K562 (cell line): ENCODE data around the gene HIVEP3. TPM values are rescaled to one million over a fixed set of nuclear protein-coding genes. Genes with fewer than 3 reads are reported as not detected.

Source experiments
- ATAC-seq: fragments of 200-7000 bp; cut with Tn5 transposase; 3 replicates; pipeline ENCODE4 v1.9.1; 2020; ENCODE audit warnings: moderate library complexity
- BruUV-seq: library from RNA; stranded (reverse); fragments of 400-500 nt; replicated peaks from 2 replicates; lab custom pipeline; 2021; lab: Mats Ljungman, UMichigan
- CTCF ChIA-PET: fragments of 300-600 bp; formaldehyde crosslinking; extraction: SDS; loops from one replicate; lab custom pipeline; 2021; ENCODE audit warnings: low intra/inter-chr PET ratio; lab: Yijun Ruan, JAX
- POLR2A ChIA-PET: fragments of 300-600, 350-650 bp; sonication (Branson Sonifier 250); formaldehyde crosslinking; extraction: SDS; loops from one replicate; lab custom pipeline; 2021; ENCODE audit warnings: antibody characterized with exemption, inconsistent platforms; lab: Yijun Ruan, JAX
- DNase-seq, 4 experiments: peaks; one replicate each; pipeline versions ENCODE4 v3.0.0 to v3.0.0-alpha.2; 2011 to 2018; ENCODE audit warnings: low spot score in 3 of 4, mixed read lengths in 3 of 4; ENCODE audit errors: extremely low read depth in 1 of 4
- FAIRE-seq: peaks from 2 replicates; lab custom pipeline; 2011; peaks lifted over from hg19 to GRCh38; lab: Jason Lieb, UNC
- H2AFZ ChIP-seq: 2 replicates; pipeline ENCODE4 v1.6.0; 2011; ENCODE audit warnings: low read depth, low read length, control low read depth, inconsistent platforms
- H3K27ac ChIP-seq: fragments of 200-600 bp; 3 replicates; pipeline ENCODE4 v1.8.0; 2011; ENCODE audit warnings: low read depth, mild to moderate bottlenecking, control low read depth, inconsistent platforms, low read length, moderate library complexity, mixed read lengths; ENCODE audit errors: extremely low read depth
- H3K27me3 ChIP-seq, 2 experiments: fragments of 300-600 bp in 1 of 2; 2 replicates in 1 of 2; 3 replicates in 1 of 2; pipeline versions ENCODE4 v1.6.0 to v1.8.0; 2011; ENCODE audit warnings: inconsistent platforms in 2 of 2, low read length in 2 of 2, mild to moderate bottlenecking in 1 of 2, mixed read lengths in 1 of 2, moderate library complexity in 1 of 2; ENCODE audit not compliant: control insufficient read depth in 2 of 2, insufficient read depth in 2 of 2
- H3K36me3 ChIP-seq: fragments of 300-600 bp; 3 replicates; pipeline ENCODE4 v1.8.0; 2011; ENCODE audit warnings: mild to moderate bottlenecking, low read length, inconsistent platforms; ENCODE audit not compliant: control insufficient read depth, insufficient read depth
- H3K4me1 ChIP-seq, 2 experiments: fragments of 200-600 bp in 1 of 2; replicated peaks in 1 of 2; 2 replicates in 1 of 2; 3 replicates in 1 of 2; pipeline versions ENCODE4 v1.5.1 to v1.8.0; 2011; ENCODE audit warnings: inconsistent platforms in 2 of 2, low read length in 2 of 2, mild to moderate bottlenecking in 1 of 2, mixed read lengths in 1 of 2, moderate library complexity in 1 of 2; ENCODE audit not compliant: control insufficient read depth in 2 of 2, insufficient read depth in 2 of 2
- H3K4me2 ChIP-seq: 2 replicates; pipeline ENCODE4 v1.6.1; 2011; ENCODE audit warnings: low read length, control low read depth, inconsistent platforms, mixed read lengths; ENCODE audit not compliant: insufficient read depth
- H3K4me3 ChIP-seq: fragments of 200-600 bp; sonication (generic), shearing (Covaris generic); 2 replicates; pipeline ENCODE4 v1.5.1; 2016; ENCODE audit warnings: control low read depth, inconsistent platforms
- H3K79me2 ChIP-seq: fragments of 200-600 bp; 3 replicates; pipeline ENCODE4 v1.8.0; 2011; ENCODE audit warnings: low read length, inconsistent platforms; ENCODE audit not compliant: control insufficient read depth, insufficient read depth
- H3K9ac ChIP-seq, 2 experiments: 2 replicates each; pipeline versions ENCODE4 v1.6.0 to v1.6.1; 2011; ENCODE audit warnings: low read depth in 2 of 2, low read length in 2 of 2, control low read depth in 1 of 2, inconsistent platforms in 1 of 2, mild to moderate bottlenecking in 1 of 2, mixed read lengths in 1 of 2; ENCODE audit not compliant: insufficient read depth in 1 of 2
- H3K9me1 ChIP-seq: one replicate; pipeline ENCODE4 v1.6.0; 2011; ENCODE audit warnings: inconsistent platforms, mild to moderate bottlenecking, low read length, moderate library complexity; ENCODE audit not compliant: control insufficient read depth, insufficient read depth
- H3K9me3 ChIP-seq: replicated peaks from 2 replicates; pipeline ENCODE4 v1.5.1; 2011; ENCODE audit warnings: low read depth, low read length, inconsistent platforms; ENCODE audit not compliant: control insufficient read depth, insufficient read depth
- H4K20me1 ChIP-seq: replicated peaks from 2 replicates; pipeline ENCODE4 v1.6.1; 2011; ENCODE audit warnings: low read length, inconsistent platforms, mixed read lengths; ENCODE audit not compliant: control insufficient read depth, insufficient read depth
- ID3 ChIP-seq, 2 experiments: fragments of 250-450 bp in 1 of 2; fragments of 450-650 bp in 1 of 2; sonication (Bioruptor Pico) in 1 of 2; IDR thresholded peaks; 2 replicates each; pipeline versions ENCODE4 v1.6.1 to v1.8.0; 2016 to 2021; ENCODE audit warnings: mild to moderate bottlenecking in 2 of 2, moderate library complexity in 2 of 2, missing compliant biosample characterization in 1 of 2, missing genetic modification characterization in 1 of 2
- MIER1 ChIP-seq: fragments of 450-650 bp; IDR thresholded peaks from 2 replicates; pipeline ENCODE4 v1.6.1; 2016; ENCODE audit warnings: antibody characterized with exemption, mild to moderate bottlenecking, low read depth
- TARDBP ChIP-seq: fragments of 450-650 bp; IDR thresholded peaks from 2 replicates; pipeline ENCODE4 v1.6.1; 2016
- TRIM25 ChIP-seq: fragments of 450-650 bp; IDR thresholded peaks from 2 replicates; pipeline ENCODE4 v1.7.0; 2016; ENCODE audit warnings: borderline replicate concordance
- ZBTB43 ChIP-seq: sonication (generic); formaldehyde crosslinking; IDR thresholded peaks from 2 replicates; pipeline ENCODE4 v1.8.0; 2023; ENCODE audit warnings: mild to moderate bottlenecking, missing genetic modification reagents
- ZNF431 ChIP-seq: sonication (generic); formaldehyde crosslinking; IDR thresholded peaks from 2 replicates; pipeline ENCODE4 v1.8.0; 2022; ENCODE audit warnings: mild to moderate bottlenecking, missing genetic modification reagents
- ZNF507 ChIP-seq: conservative IDR thresholded peaks from 2 replicates; pipeline ENCODE4 v1.6.1; 2017; ENCODE audit warnings: missing genetic modification characterization, missing compliant biosample characterization
- ZNF830 ChIP-seq: fragments of 250-450 bp; sonication (Bioruptor Pico); IDR thresholded peaks from 2 replicates; pipeline ENCODE4 v1.5.0; 2021; ENCODE audit warnings: mild to moderate bottlenecking
- WGBS: fragments of 100-300 bp; shearing (Covaris generic); methylation state at CpG from one replicate; pipeline ENCODE4 v1.1.6; 2016; ENCODE audit warnings: low coverage, mixed read lengths; ENCODE audit not compliant: insufficient coverage; ENCODE audit errors: missing lambda C conversion rate; 5-methylcytosine and 5-hydroxymethylcytosine counted together
- in situ Hi-C: fragments of 300-500 bp; cut with MboI; formaldehyde crosslinking; loops from 4 replicates; pipeline ENCODE4 v1.15.0; 2018; ENCODE audit warnings: inconsistent platforms, mixed read lengths
- intact Hi-C: fragments of 100-400 bp; cut with micrococcal nuclease; formaldehyde crosslinking; loops from 2 replicates; pipeline ENCODE4 v1.14.2; 2022
- polyA plus RNA-seq, 8 experiments: library from polyadenylated mRNA; depleted of rRNA in 4 of 8; stranded (reverse) in 5 of 8; unstranded in 3 of 8; fragments of >200 nt; fragmentation: Nextera tagmentation in 2 of 8; fragmentation: Illumina TruSeq in 1 of 8; extraction: Ambion mirVana in 2 of 8; extraction: Trizol in 1 of 8; gene quantifications; 2 replicates each; pipeline versions ENCODE4 v1.2.1 to v1.2.3, GENCODE V29; 2011 to 2014; ENCODE audit warnings: inconsistent platforms in 1 of 8, missing spikeins in 1 of 8
- total RNA-seq, 7 experiments: library from RNA; depleted of rRNA in 6 of 7; stranded (reverse); fragments of >200 nt in 6 of 7; fragmentation: Illumina TruSeq in 2 of 7; extraction: Trizol in 2 of 7; gene quantifications; 2 replicates each; pipeline versions ENCODE4 v1.2.1 to v1.2.3, GENCODE V29; 2011 to 2021; ENCODE audit warnings: low replicate concordance in 1 of 7
- TF ChIP-seq, protein P1 (sequence below): fragments of 450-650 bp; IDR thresholded peaks from 2 replicates; pipeline ENCODE4 v1.6.1; 2016; ENCODE audit warnings: low read depth

Gene HIVEP3
- total and polyA plus RNA-seq, 9 of the 15 experiments (the other 6 are each of a cell fraction or from before 2014, with no cell fraction given) = 0.09 to 0.58 (median 0.34) TPM; not detected in 1

DNA sequence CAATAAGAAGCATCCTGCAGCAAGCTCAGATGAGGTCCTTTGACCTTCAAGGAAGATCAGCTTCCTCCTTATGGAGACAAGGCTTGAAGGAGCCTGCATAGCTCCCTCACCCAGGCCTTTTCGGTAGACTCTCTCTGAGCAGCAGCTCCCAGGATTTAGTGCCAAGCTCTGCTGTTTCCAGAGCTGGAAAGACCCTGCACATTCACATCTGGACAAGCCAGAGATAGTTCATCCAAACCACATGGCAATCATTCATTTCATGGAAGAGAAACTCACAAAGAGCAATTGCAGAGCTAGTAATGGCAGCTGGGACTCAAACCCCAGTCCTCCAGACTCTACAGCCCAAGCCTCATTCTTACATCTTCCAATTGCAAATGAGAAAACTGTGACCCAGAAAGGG is 357.8 kb downstream of the HIVEP3 start:
- BruUV-seq = no TSS peak
- Histone ChIP-seq H2AFZ (no peak overlapping the region), H3K36me3 (no peaks in the 10 kb centered on the region), H4K20me1 (no peaks in the 10 kb centered on the region), H3K9me1 (no peaks in the 10 kb centered on the region), H3K4me1 (no peaks in the 10 kb centered on the region), H3K27me3 (peaks cover 9 to 32% of the 10 kb centered on the region in 2 experiments; a peak in 4 of 5 replicates), H3K79me2 (no peaks in the 10 kb centered on the region), H3K9me3 (no peaks in the 10 kb centered on the region), H3K27ac (no peak overlapping the region), H3K9ac (no peak overlapping the region; a peak in 1 of 4 replicates), H3K4me2 (no peak overlapping the region), H3K4me3 (no peak overlapping the region)
- TF ChIP-seq TARDBP = no peak
- no peak for TF ChIP-seq ZNF830 (CRISPR knock-in tag)
- no peak for TF ChIP-seq TRIM25
- no peak for TF ChIP-seq ZNF431
- TF ChIP-seq MIER1 = no peak
- no peak for TF ChIP-seq ID3 (CRISPR knock-in tag; IDR thresholded peaks at IDR 0.05)
- TF ChIP-seq ID3 (tag; IDR thresholded peaks at IDR 0.05) = no peak
- no peak for TF ChIP-seq ZNF507 (tag)
- no peak for TF ChIP-seq ZBTB43 (CRISPR knock-in tag)
- TF ChIP-seq, protein P1, sequence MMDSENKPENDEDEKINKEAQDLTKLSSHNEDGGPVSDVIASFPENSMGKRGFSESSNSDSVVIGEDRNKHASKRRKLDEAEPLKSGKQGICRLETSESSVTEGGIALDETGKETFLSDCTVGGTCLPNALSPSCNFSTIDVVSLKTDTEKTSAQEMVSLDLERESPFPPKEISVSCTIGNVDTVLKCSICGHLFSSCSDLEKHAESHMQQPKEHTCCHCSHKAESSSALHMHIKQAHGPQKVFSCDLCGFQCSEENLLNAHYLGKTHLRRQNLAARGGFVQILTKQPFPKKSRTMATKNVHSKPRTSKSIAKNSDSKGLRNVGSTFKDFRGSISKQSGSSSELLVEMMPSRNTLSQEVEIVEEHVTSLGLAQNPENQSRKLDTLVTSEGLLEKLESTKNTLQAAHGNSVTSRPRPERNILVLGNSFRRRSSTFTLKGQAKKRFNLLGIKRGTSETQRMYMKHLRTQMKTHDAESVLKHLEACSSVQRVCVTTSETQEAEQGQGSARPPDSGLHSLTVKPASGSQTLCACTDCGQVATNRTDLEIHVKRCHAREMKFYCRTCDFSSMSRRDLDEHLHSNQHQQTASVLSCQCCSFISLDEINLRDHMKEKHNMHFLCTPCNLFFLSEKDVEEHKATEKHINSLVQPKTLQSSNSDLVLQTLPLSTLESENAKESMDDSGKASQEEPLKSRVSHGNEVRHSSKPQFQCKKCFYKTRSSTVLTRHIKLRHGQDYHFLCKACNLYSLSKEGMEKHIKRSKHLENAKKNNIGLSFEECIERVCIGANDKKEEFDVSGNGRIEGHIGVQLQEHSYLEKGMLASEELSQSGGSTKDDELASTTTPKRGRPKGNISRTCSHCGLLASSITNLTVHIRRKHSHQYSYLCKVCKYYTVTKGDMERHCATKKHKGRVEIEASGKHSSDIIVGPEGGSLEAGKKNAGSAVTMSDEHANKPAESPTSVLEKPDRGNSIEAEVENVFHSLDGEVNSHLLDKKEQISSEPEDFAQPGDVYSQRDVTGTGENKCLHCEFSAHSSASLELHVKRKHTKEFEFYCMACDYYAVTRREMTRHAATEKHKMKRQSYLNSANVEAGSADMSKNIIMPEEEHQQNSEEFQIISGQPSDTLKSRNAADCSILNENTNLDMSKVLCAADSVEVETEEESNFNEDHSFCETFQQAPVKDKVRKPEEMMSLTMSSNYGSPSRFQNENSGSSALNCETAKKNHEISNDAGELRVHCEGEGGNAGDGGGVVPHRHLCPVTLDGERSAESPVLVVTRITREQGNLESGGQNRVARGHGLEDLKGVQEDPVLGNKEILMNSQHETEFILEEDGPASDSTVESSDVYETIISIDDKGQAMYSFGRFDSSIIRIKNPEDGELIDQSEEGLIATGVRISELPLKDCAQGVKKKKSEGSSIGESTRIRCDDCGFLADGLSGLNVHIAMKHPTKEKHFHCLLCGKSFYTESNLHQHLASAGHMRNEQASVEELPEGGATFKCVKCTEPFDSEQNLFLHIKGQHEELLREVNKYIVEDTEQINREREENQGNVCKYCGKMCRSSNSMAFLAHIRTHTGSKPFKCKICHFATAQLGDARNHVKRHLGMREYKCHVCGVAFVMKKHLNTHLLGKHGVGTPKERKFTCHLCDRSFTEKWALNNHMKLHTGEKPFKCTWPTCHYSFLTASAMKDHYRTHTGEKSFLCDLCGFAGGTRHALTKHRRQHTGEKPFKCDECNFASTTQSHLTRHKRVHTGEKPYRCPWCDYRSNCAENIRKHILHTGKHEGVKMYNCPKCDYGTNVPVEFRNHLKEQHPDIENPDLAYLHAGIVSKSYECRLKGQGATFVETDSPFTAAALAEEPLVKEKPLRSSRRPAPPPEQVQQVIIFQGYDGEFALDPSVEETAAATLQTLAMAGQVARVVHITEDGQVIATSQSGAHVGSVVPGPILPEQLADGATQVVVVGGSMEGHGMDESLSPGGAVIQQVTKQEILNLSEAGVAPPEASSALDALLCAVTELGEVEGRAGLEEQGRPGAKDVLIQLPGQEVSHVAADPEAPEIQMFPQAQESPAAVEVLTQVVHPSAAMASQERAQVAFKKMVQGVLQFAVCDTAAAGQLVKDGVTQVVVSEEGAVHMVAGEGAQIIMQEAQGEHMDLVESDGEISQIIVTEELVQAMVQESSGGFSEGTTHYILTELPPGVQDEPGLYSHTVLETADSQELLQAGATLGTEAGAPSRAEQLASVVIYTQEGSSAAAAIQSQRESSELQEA = no peak
- intact Hi-C loops = no loop called here
- WGBS = 0% methylated on average over 1 of the region's 1 CpG
- FAIRE-seq (no peak), ATAC-seq (no peak), DNase-seq (no peak)
- CTCF ChIA-PET = no interaction called here
- in situ Hi-C loops = no loop called here
- POLR2A ChIA-PET = interaction anchor here (0.6 kb wide), 1 partner anchor 27 kb away, joined by 3 read pairs; no protein-coding TSS in a partner anchor
